ENCODE measurements around the gene USP36. TPM values are rescaled to one million over a fixed set of nuclear protein-coding genes. Genes with fewer than 3 reads are reported as not detected.

USP36 gene
- polyA plus RNA-seq, 3 donors from 2014 or later: 9.6 to 31.7 (median 22.7) TPM

- DNase-seq: no peak
- Mint-ChIP-seq H3K9me3 (no peaks in the 10 kb centered on the region), H3K27ac (no peak overlapping the region), H3K36me3 (peaks cover 3 to 8% (median 5%) of the 10 kb centered on the region in 3 donors), H3K27me3 (ENCODE audit: low read depth in 3 of 3) (peaks cover 0 to 2% (median 0%) of the 10 kb centered on the region in 3 donors), H3K4me3 (no peak overlapping the region), H3K4me1 (peaks cover 33 to 43% of the 10 kb centered on the region in 2 donors)
Measured at GRCh38 chr17:78769196-78769773, 71.3 kb downstream of the USP36 start.

- peaks cover 0 to 2% (median 0%) of the 10 kb centered on the region in 3 donors for H3K27me3 Mint-ChIP-seq (ENCODE audit: low read depth in 3 of 3)
- no peak for DNase-seq
- no peak overlapping the region for H3K27ac Mint-ChIP-seq
- peaks cover 3 to 8% (median 5%) of the 10 kb centered on the region in 3 donors for H3K36me3 Mint-ChIP-seq
- no peak overlapping the region for H3K4me3 Mint-ChIP-seq
- no peaks in the 10 kb centered on the region for H3K9me3 Mint-ChIP-seq
- H3K4me1 Mint-ChIP-seq: peaks cover 22 to 45% of the 10 kb centered on the region in 2 donors
Measured at GRCh38 chr17:78767806-78768205, 72.8 kb downstream of the USP36 start.

GRCh38 chr17:78766743-78767294 lies 73.8 kb downstream of the USP36 start:
- Mint-ChIP-seq H3K27me3 (ENCODE audit: low read depth in 3 of 3) (no peaks in the 10 kb centered on the region), H3K27ac (no peak overlapping the region), H3K4me3 (no peak overlapping the region), H3K9me3 (no peaks in the 10 kb centered on the region), H3K36me3 (peaks cover 2% of the 10 kb centered on the region in 3 donors), H3K4me1 (peaks cover 12 to 45% of the 10 kb centered on the region in 2 donors)
- no peak for DNase-seq

GRCh38 chr17:78766225-78766624 lies 74.4 kb downstream of the USP36 start:
- DNase-seq: no peak
- Mint-ChIP-seq H3K36me3 (no peaks in the 10 kb centered on the region), H3K4me3 (peak overlapping the region in 1 of 5 donors; percentile 15), H3K4me1 (peaks cover 7 to 44% of the 10 kb centered on the region in 2 donors), H3K9me3 (no peaks in the 10 kb centered on the region), H3K27ac (no peak overlapping the region), H3K27me3 (ENCODE audit: low read depth in 3 of 3) (peaks cover 0 to 3% (median 0%) of the 10 kb centered on the region in 3 donors)

- H3K9me3 Mint-ChIP-seq: no peaks in the 10 kb centered on the region
- H3K27me3 Mint-ChIP-seq (ENCODE audit: low read depth in 3 of 3): peaks cover 0 to 3% (median 0%) of the 10 kb centered on the region in 3 donors
- H3K36me3 Mint-ChIP-seq: no peaks in the 10 kb centered on the region
- no peak for DNase-seq
- H3K4me3 Mint-ChIP-seq: peak overlapping the region; percentile 10 to 50 (median 31)
- peak overlapping the region in 2 of 6 donors; percentile 82 to 86 for H3K27ac Mint-ChIP-seq
- peaks cover 5 to 44% of the 10 kb centered on the region in 2 donors for H3K4me1 Mint-ChIP-seq
Measured at GRCh38 chr17:78765821-78766220, 74.8 kb downstream of the USP36 start.

GRCh38 chr17:78764871-78765270 lies 75.7 kb downstream of the USP36 start:
- H3K9me3 Mint-ChIP-seq: no peaks in the 10 kb centered on the region
- H3K4me3 Mint-ChIP-seq: peak overlapping the region; percentile 31 to 63 (median 55)
- H3K4me1 Mint-ChIP-seq: peaks cover 3 to 45% of the 10 kb centered on the region in 2 donors
- H3K27me3 Mint-ChIP-seq (ENCODE audit: low read depth in 3 of 3): peaks cover 0 to 3% (median 0%) of the 10 kb centered on the region in 3 donors
- peak overlapping the region in 5 of 6 donors; percentile 41 to 92 (median 86) for H3K27ac Mint-ChIP-seq
- DNase-seq: no peak
- no peaks in the 10 kb centered on the region for H3K36me3 Mint-ChIP-seq

- H3K4me1 Mint-ChIP-seq: peaks cover 16 to 58% of the 10 kb centered on the region in 2 donors
- no peaks in the 10 kb centered on the region for H3K36me3 Mint-ChIP-seq
- no peak for DNase-seq
- H3K4me3 Mint-ChIP-seq: peak overlapping the region in 3 of 5 donors; percentile 29 to 31 (median 31)
- no peaks in the 10 kb centered on the region for H3K9me3 Mint-ChIP-seq
- peak overlapping the region in 5 of 6 donors; percentile 43 to 87 (median 75) for H3K27ac Mint-ChIP-seq
- H3K27me3 Mint-ChIP-seq (ENCODE audit: low read depth in 3 of 3): peaks cover 3 to 9% (median 5%) of the 10 kb centered on the region in 3 donors
Measured at GRCh38 chr17:78763561-78763960, 77.1 kb downstream of the USP36 start.

GRCh38 chr17:78761789-78762406 lies 78.7 kb downstream of the USP36 start:
- no peak for DNase-seq
- Mint-ChIP-seq H3K36me3 (no peaks in the 10 kb centered on the region), H3K27ac (peak overlapping the region; percentile 48 to 84 (median 74)), H3K4me1 (peaks cover 33 to 74% of the 10 kb centered on the region in 2 donors), H3K4me3 (peak overlapping the region in 4 of 5 donors; percentile 26 to 58 (median 38)), H3K9me3 (no peaks in the 10 kb centered on the region), H3K27me3 (ENCODE audit: low read depth in 3 of 3) (peaks cover 5 to 17% (median 9%) of the 10 kb centered on the region in 3 donors)

GRCh38 chr17:78759969-78760352 lies 80.7 kb downstream of the USP36 start:
- H3K36me3 Mint-ChIP-seq: no peaks in the 10 kb centered on the region

GRCh38 chr17:78759203-78759968 lies 81.2 kb downstream of the USP36 start:
- Mint-ChIP-seq H3K36me3 (no peaks in the 10 kb centered on the region), H3K9me3 (no peaks in the 10 kb centered on the region), H3K4me3 (peak overlapping the region; percentile 78 to 89 (median 87)), H3K27ac (peak overlapping the region; percentile 90 to 98 (median 95)), H3K4me1 (peaks cover 53 to 88% of the 10 kb centered on the region in 2 donors), H3K27me3 (ENCODE audit: low read depth in 3 of 3) (peaks cover 5 to 25% (median 13%) of the 10 kb centered on the region in 3 donors)
- peak; percentile 73 to 83 (median 80) for DNase-seq

More at GRCh38 chr17:78759969-78760352, 80.7 kb downstream of the USP36 start:
- H3K9me3 Mint-ChIP-seq: no peaks in the 10 kb centered on the region
- no peak for DNase-seq
- H3K4me3 Mint-ChIP-seq: peak overlapping the region; percentile 78 to 89 (median 87)
- H3K27me3 Mint-ChIP-seq (ENCODE audit: low read depth in 3 of 3): peaks cover 5 to 22% (median 13%) of the 10 kb centered on the region in 3 donors
- peak overlapping the region; percentile 90 to 98 (median 95) for H3K27ac Mint-ChIP-seq
- peaks cover 48 to 90% of the 10 kb centered on the region in 2 donors for H3K4me1 Mint-ChIP-seq

GRCh38 chr17:78753316-78754250 lies 87.0 kb downstream of the USP36 start:
- no peak for DNase-seq
- Mint-ChIP-seq H3K4me1 (peaks cover 92 to 95% of the 10 kb centered on the region in 2 donors), H3K4me3 (peak overlapping the region; percentile 46 to 86 (median 76)), H3K27ac (peak overlapping the region; percentile 91 to 97 (median 94)), H3K9me3 (no peaks in the 10 kb centered on the region), H3K27me3 (ENCODE audit: low read depth in 3 of 3) (peaks cover 0 to 24% (median 15%) of the 10 kb centered on the region in 3 donors), H3K36me3 (peaks cover 0 to 4% (median 0%) of the 10 kb centered on the region in 3 donors)

GRCh38 chr17:78751447-78752161 lies 89.0 kb downstream of the USP36 start:
- Mint-ChIP-seq H3K27ac (peak overlapping the region; percentile 91 to 97 (median 94)), H3K4me1 (peaks cover 92 to 95% of the 10 kb centered on the region in 2 donors), H3K9me3 (no peaks in the 10 kb centered on the region), H3K27me3 (ENCODE audit: low read depth in 3 of 3) (peaks cover 0 to 21% (median 19%) of the 10 kb centered on the region in 3 donors), H3K4me3 (peak overlapping the region; percentile 76 to 86 (median 83)), H3K36me3 (peaks cover 0 to 4% (median 0%) of the 10 kb centered on the region in 3 donors)
- no peak for DNase-seq
